Measurements from ENCODE around the gene MN1.
A peak's percentile ranks its signal among the peaks of the same experiment; 100 is the strongest.

MN1 gene

GRCh38 chr22:27814993-27815392, 13.4 kb upstream of the MN1 start:
- Histone ChIP-seq H3K27me3 (no peaks in the 10 kb centered on the region), H3K9me3 (no peaks in the 10 kb centered on the region), H3K4me1 (peaks cover 0 to 17% (median 13%) of the 10 kb centered on the region in 4 donors), H3K36me3 (no peaks in the 10 kb centered on the region), H3K4me3 (no peak overlapping the region), H3K27ac (no peak overlapping the region)
- DNase-seq, result no peak
- TF ChIP-seq, protein P1, sequence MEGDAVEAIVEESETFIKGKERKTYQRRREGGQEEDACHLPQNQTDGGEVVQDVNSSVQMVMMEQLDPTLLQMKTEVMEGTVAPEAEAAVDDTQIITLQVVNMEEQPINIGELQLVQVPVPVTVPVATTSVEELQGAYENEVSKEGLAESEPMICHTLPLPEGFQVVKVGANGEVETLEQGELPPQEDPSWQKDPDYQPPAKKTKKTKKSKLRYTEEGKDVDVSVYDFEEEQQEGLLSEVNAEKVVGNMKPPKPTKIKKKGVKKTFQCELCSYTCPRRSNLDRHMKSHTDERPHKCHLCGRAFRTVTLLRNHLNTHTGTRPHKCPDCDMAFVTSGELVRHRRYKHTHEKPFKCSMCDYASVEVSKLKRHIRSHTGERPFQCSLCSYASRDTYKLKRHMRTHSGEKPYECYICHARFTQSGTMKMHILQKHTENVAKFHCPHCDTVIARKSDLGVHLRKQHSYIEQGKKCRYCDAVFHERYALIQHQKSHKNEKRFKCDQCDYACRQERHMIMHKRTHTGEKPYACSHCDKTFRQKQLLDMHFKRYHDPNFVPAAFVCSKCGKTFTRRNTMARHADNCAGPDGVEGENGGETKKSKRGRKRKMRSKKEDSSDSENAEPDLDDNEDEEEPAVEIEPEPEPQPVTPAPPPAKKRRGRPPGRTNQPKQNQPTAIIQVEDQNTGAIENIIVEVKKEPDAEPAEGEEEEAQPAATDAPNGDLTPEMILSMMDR (IDR thresholded peaks at IDR 0.05), result no peak
- intact Hi-C loops (cut with DNase I; ENCODE audit: low total_unique reads), result no loop called here

DNA sequence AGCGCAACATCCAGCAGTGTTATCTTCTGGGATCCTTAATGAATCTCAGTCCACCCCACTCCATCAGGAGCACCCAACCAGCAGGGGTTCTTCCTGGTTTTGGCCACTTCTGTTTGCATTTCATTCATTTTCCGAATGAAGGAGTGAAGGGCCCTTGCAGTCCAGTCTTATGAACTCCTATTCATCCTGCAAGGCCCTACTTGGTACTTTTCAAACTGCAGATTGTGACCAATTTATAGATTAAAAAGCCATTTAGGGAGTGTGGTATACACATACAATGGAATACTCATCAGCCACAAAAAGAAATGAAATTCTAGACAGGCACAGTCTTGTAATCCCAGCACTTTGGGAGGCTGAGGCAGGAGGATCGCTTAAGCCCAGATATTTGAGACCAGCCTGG, 10.2 kb upstream of the MN1 start:
- no peaks in the 10 kb centered on the region for H3K9me3 ChIP-seq
- no peaks in the 10 kb centered on the region for H3K27me3 ChIP-seq
- peak overlapping the region; percentile 73 to 82 for H3K27ac ChIP-seq
- DNase-seq, result no peak
- intact Hi-C loops (cut with DNase I; ENCODE audit: low total_unique reads), result no loop called here
- no peaks in the 10 kb centered on the region for H3K36me3 ChIP-seq
- TF ChIP-seq, protein P1 (IDR thresholded peaks at IDR 0.05), result no peak
- no peak overlapping the region for H3K4me3 ChIP-seq
- H3K4me1 ChIP-seq, result peaks cover 0 to 38% (median 31%) of the 10 kb centered on the region in 4 donors

GRCh38 chr22:27810609-27811151, 9.1 kb upstream of the MN1 start:
- Histone ChIP-seq H3K27me3 (no peaks in the 10 kb centered on the region), H3K36me3 (no peaks in the 10 kb centered on the region), H3K27ac (peak overlapping the region; percentile 73 to 82), H3K4me3 (peak overlapping the region in 1 of 2 donors; percentile 15), H3K9me3 (no peaks in the 10 kb centered on the region), H3K4me1 (peaks cover 0 to 38% (median 31%) of the 10 kb centered on the region in 4 donors)
- intact Hi-C loops (cut with DNase I; ENCODE audit: low total_unique reads), result no loop called here
- peak; percentile 86 to 95 for DNase-seq
- TF ChIP-seq, protein P1 (IDR thresholded peaks at IDR 0.05), result peak; percentile 10 to 37

GRCh38 chr22:27809700-27810608, 8.4 kb upstream of the MN1 start:
- peak overlapping the region in 1 of 2 donors; percentile 15 for H3K4me3 ChIP-seq
- intact Hi-C loops (cut with DNase I; ENCODE audit: low total_unique reads), result loop anchor here (10.0 kb wide), 5 partner anchors 55 to 1055 kb away; no protein-coding TSS in a partner anchor

DNA sequence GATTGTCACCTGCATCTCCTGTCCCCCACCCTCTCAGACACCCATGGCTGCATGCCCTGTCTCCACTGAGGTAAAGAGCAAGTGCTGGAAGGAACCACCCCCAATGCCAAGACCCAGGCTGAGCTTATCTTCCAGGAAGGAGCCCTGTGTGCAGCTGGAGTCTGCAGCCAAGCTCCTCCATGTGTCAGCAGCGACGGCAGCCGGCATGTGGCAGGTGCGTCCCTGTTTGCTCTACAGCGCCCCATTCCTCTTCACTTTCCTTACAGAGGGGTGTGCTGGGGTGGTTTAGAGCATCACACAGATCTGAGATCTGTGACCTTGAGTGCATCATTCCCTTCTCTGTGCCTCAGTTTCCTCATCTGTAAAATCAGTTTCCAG, 7.7 kb upstream of the MN1 start:
- TF ChIP-seq, protein P1 (IDR thresholded peaks at IDR 0.05), result no peak
- H3K4me3 ChIP-seq, result no peak overlapping the region
- no peak for DNase-seq
- intact Hi-C loops (cut with DNase I; ENCODE audit: low total_unique reads), result loop anchor here (10.0 kb wide), 5 partner anchors 56 to 1054 kb away; no protein-coding TSS in a partner anchor
- H3K27ac ChIP-seq, result peak overlapping the region; percentile 73 to 82
- no peaks in the 10 kb centered on the region for H3K9me3 ChIP-seq
- no peaks in the 10 kb centered on the region for H3K36me3 ChIP-seq
- H3K4me1 ChIP-seq, result peaks cover 0 to 45% (median 31%) of the 10 kb centered on the region in 4 donors
- H3K27me3 ChIP-seq, result no peaks in the 10 kb centered on the region

More at GRCh38 chr22:27809700-27810608, 8.4 kb upstream of the MN1 start:
- TF ChIP-seq, protein P1 (IDR thresholded peaks at IDR 0.05), result no peak
- Histone ChIP-seq H3K36me3 (no peaks in the 10 kb centered on the region), H3K27ac (peak overlapping the region; percentile 73 to 82), H3K4me1 (peaks cover 0 to 39% (median 31%) of the 10 kb centered on the region in 4 donors), H3K9me3 (no peaks in the 10 kb centered on the region), H3K27me3 (no peaks in the 10 kb centered on the region)
- DNase-seq, result no peak
